Skin of body (tissue), 2 donors: ENCODE measurements around the gene TERF2IP. TPM values are rescaled to one million over a fixed set of nuclear protein-coding genes. Genes with fewer than 3 reads are reported as not detected.

Source experiments
- DNase-seq: peaks from one replicate; lab custom pipeline; 2025; lab: John Stamatoyannopoulos, UW
- total RNA-seq: library from RNA; depleted of rRNA; stranded (reverse); fragments of >200 nt; gene quantifications from one replicate; pipeline ENCODE4 v1.2.3, GENCODE V29; 2014

TERF2IP gene, protein sequence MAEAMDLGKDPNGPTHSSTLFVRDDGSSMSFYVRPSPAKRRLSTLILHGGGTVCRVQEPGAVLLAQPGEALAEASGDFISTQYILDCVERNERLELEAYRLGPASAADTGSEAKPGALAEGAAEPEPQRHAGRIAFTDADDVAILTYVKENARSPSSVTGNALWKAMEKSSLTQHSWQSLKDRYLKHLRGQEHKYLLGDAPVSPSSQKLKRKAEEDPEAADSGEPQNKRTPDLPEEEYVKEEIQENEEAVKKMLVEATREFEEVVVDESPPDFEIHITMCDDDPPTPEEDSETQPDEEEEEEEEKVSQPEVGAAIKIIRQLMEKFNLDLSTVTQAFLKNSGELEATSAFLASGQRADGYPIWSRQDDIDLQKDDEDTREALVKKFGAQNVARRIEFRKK
- 50.1 TPM for total RNA-seq

DNA sequence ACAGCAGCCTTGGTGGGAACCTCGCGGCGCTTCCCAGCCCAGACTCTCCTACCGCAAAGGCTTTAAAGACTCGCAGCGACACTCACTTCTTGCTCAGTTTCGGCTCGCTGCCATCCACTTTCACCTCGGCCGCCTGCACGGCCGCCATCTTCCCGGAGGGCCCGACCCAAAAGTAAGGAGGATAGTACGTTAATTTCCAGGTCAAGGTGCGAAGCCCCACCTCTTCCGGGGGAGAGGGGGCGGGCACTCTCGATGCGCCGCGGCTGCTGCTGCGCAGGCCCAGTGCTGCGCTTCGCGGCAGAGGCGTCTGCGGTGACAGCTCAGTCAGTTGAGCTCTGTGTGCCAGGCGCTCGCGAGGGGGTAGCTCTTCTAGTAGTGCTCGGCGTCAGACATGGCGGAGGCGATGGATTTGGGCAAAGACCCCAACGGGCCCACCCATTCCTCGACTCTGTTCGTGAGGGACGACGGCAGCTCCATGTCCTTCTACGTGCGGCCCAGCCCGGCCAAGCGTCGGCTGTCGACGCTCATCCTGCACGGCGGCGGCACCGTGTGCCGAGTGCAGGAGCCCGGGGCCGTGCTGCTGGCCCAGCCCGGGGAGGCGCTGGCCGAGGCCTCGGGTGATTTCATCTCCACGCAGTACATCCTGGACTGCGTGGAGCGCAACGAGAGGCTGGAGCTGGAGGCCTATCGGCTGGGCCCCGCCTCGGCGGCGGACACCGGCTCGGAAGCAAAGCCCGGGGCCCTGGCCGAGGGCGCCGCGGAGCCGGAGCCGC is at the start of gene TERF2IP, which contains the start of gene KARS1:
TSS of gene TERF2IP (plus strand) at position 282 of the 773 bp plus-strand sequence. CDS start at position 392, 110 bp downstream.
TSS of gene KARS1 (minus strand) at position 174 of the 773 bp plus-strand sequence. CDS start at position 148, 26 bp downstream.
- peak; percentile 97 for DNase-seq

DNA sequence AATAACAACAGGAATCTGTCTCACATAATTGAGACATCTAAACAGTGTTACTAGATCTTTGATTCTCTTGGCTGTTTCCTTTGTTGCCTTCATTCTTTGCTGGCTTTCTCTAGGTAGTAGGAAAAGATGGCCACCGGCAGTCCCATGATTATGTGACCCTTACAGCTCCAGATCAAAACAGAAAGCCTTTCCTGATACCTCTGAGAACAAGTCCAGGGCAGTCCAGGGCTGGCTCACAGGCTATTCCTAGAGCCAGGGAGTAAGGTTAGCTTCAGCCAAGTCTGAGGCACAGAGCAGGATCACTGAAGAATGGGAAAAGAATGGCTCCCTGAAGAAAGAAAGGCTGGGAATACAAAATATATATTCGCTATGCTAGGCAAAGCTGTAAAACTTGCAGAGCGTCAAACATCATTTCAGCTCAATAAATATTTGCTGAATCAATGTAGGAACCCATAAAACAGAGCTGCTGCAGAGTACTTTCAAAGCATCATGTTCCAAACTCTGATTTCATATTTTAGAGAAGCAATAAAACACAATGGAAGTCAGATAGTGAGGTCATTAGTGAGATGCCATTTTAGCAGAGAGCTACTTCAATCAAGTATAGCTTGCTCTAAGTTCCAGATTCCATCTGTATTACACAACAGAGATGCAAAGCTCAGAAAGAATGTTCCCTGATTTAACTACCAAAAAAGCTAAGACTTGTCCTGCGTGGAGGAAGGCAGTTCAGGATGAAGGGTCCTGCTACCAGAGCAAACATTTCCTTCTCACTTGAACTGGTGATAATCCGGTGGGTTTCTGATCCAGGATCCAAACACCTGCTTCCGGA is 47.9 kb upstream of the TERF2IP start:
- DNase-seq, result no peak

DNA sequence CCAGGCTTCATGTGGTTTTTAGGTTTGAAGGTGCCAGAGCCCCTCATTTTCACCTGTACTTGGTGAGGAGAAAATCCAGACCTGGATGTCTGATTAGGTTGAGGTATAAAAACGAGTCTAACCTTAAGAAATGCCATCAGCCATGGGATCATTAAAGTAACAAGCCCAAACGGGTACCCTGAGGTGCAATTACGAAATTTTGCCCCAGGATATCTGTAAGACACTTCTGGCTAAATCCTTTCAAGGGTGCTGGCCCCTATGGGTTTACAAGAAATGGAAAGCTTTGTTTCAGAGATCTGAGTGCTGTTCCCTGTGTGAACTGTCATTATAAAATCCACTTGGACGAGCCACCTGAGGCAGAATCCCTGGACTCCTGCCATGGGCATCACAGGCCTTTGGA is 44.3 kb upstream of the TERF2IP start:
- DNase-seq, result no peak

DNA sequence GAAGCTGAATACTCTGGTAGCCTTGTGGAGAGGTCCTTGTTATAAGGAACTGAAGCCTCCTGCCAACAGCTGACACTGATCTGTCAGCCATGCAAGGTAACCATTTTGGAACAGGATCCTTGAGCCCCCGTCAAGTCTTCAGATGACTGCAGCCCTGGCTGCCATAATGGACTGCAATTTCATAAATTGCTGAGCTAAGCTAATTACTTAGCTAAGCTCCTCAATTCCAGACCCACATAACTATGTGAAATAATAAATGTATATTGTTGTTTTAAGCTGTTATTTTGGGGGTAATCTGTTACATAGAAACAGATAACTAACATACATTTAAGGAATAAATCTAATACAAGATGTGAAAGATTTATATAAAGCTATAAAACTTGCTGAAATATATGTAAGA is 41.1 kb upstream of the TERF2IP start:
- DNase-seq, result no peak

DNA sequence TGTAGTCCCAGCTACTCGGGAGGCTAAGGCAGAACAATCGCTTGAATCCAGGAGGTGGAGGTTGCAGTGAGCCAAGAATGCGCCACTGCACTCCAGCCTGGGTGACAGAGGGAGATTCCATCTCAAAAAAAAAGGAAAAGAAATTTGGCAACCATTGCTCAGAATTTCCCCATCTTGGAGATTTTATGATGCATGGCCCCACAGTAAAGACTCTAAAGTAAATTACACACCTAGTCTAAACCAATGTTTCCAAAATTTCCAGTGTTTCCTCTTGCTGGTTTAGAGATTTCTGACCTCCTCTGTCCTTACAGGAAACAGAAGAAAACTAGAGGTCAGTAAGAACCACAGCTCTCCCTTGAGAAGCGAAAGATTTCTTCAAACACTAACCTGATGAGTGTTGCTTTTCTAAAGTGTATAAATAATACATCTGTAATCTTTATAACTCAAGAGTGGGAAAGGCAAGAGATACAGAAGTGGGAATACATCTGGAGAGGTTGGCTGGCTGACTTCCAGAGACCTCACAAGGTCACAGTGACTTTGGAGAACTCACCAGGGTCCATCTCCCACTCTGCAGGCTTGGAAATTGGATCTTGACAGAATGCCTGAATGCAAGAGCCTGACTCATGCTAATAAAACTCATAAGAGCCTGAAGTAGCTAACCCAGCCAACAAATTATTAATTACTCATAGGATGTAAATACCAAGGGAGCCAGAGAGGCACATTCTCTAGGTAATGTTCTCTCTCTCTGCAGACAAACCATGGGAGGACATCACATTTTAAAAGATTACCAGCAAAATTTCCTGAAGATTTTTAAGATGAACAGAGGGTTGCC is 33.3 kb upstream of the TERF2IP start:
- no peak for DNase-seq

DNA sequence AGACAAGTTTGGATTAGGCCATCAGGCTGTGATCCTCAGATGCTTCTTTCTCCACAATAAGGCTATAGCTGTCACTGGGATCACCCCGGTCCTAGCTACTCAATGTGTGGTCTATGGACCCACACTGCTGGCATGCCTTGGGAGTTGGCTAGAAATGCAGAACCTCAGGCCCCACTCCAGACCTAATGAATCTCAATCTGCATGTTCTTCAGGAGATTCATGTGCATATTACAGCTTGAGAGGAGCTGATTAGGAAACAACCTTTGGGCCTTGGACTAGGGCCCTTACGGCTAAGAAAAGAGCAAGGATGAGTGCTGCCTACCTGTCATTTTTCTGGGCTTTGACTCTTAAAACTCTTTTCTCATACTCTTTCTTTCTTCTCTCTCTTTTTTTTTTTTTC is 32.0 kb upstream of the TERF2IP start:
- no peak for DNase-seq

DNA sequence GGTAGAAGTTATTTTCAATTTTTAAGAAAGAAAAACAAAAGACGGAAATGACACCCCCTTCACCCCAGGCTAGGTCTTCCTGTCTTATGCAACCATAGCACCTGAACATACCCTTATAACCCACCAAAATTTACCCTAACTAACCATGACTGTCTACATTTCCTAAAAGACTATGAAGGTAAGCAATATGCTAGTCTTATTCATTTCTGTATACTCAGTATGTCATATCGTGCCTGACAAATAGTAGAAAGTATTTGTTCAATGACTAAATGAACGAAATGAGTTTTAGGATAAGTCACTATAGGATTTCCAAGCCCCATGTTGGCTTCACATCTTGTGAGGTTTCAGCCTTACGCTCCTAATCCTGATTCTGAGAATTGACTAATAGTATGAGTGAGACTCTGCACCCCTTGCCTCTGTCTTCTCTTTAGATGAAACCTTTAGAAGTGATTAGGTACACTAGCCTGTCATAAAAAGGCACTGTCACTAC is 31.0 kb upstream of the TERF2IP start:
- DNase-seq, result no peak

DNA sequence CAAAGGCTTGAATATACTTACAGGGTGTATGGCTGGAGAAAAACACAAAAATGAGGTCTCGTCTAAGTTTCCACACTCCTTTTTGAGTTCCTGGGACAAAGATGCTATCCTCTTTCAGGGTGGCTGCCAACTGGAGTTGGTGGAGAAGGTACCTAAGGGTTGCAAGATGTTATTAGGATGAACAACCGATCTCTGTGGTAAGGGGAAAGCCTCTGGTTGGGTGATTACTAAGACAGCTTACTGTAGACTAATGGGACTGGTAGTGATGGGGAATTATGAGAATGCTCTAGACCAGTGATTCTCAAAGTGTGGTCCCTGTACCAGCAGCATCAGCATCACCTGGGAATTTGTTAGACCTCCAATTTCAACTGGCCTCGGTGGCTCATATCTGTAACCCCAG is 30.5 kb upstream of the TERF2IP start:
- DNase-seq, result no peak

DNA sequence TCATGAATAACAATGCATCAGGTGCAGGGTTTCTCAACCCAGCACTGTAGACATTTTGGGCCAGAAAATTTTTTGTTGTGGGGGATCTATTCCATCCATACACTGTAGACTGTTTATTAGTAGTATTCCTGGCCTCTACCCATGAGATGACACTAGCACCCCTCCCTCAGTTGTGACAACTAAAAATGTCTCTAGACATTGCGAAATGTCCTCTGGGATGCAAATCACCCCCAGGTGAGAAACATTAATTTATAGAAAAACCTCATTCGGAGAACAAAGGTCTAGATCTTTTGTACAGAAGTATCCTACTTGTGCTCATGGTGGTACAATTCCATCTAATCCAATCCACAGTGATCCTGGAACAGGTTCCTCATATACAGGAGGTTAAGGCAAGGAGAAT is 28.8 kb upstream of the TERF2IP start:
- DNase-seq, result no peak

DNA sequence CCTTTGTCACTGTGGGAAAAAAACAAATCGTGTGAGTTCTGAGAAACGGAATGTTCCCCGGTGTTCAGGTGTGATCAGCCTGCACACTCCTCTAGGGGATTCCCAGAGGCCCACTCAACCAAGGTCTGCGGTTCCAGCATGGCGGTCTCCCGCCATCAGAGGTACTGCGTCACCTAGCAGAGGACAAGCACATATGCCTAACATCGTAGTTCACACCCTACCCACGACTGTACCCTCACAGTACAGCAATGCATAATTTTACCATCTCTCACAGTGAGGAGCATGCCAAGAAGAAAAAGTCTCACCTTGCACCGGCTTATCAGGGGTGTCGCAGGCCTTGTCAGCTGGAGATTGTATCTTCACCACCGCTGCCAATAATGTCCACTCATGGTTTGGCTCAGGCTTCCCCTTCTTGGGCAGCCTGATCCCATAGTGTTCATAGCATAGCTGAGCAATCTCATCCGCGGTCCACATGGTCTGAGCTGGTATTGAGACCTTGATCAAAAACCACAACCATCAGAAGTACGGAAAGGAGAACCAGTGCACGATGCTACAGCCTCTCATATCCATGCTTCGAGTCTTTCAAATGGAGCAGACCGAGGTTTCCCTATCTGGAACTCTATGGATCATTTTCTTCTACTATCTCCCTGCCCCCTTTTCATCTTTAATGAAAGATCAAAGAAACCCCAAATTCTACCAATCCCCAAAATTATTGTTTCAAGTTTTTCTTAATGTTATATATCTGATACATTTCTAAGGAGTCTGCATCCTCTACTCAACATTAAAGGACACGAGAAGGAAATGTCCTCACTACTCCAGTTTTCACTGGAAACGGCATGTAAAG is 27.0 kb upstream of the TERF2IP start:
- no peak for DNase-seq

DNA sequence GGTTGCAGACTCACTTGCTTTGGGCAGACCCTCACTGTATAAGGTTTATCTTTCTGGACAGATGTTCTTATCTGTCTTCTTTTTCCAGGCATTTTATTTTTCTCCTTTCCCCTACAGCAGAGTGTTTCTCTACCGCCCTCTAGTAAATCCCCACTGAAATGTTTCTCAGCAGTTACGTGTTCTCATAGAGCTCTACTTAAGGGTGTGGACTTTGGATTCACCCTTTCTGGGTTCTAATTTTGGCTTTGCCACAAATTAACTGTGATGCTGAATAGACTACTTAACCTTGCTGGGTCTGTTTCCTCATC is 26.4 kb upstream of the TERF2IP start:
- DNase-seq, result no peak

DNA sequence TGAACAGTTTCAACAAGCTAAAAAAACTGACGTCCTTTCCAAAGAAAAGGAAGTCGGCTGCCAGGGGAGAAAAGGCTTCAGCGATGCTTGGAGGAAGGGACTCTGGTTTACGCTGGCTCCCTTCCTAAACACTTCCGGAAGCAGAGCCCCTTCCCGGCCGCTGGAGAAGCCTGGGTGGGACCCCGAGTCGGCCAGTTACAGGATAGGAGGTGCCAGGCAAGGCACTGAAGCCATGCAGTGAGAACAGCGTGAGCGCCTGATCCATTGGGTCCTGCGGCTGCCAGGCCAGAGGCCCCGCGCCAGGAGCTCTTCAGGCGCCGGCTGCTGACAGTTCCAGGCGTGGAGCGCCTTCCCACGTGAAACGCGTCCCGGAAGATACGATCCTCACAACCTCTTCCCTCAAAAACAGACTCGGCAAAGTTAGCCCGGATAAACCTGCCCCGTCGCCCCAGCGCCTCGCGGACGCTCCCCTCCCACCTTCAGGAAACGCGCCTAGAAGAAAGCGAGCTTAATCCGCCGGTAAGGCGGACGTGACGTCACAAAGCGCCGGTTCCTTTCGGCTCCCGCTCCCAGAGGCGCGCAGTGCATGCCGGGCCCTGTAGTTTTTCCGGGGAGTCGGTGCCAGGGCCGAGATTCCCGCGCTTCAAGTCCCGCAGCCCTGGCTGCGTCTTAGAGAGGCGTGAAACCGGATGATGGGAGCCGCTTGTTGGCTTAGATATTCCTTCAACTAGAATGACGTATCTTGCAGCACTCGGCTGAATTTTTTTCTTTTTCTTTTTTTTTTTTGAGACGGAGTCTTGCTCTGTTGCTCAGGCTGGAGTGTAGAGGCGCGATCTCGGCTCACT is 24.6 kb upstream of the TERF2IP start, which contains the start of gene ADAT1:
TSS of gene ADAT1 (minus strand) at position 521 of the 845 bp plus-strand sequence. CDS start 2,482 bp downstream, outside the sequence.
- peak; percentile 98 for DNase-seq

DNA sequence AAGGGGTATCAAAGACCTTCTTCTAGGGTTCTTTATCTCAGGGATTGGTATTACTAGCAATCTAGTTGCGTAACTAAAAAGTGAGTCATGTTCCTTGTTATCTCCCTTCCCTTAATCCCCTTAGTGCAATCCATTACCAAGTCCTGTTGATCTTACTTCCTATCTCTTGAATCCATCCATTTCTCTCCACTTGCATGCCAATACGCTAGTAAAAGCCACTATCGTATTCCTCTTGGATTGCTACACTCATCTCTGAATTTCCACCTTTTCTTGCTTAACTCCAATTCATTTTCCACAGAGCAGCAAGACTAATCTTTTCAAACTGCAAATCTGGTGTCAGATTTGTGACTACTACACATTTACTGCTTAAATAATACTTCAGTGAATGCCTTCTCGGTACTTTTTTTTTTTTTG is 22.6 kb upstream of the TERF2IP start:
- no peak for DNase-seq

DNA sequence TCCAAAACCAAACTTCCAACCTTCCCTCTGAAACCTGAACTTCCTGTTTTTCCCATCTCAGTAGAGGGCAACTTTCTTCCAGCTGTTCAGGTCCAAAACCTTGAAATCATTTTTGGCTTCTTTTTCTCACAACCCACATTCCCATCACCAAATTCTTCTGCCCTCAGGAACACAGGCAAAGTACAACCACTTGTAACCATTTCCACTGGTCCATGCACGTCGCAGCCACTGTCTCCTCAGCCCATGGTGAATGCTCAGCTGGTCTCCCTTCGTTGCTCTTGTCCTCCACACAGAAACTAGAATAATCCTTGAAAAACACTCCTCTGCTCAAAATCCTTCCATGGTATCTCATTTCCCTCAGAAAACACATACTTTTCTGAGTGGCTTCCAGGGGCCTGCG is 20.8 kb upstream of the TERF2IP start:
- DNase-seq, result no peak

DNA sequence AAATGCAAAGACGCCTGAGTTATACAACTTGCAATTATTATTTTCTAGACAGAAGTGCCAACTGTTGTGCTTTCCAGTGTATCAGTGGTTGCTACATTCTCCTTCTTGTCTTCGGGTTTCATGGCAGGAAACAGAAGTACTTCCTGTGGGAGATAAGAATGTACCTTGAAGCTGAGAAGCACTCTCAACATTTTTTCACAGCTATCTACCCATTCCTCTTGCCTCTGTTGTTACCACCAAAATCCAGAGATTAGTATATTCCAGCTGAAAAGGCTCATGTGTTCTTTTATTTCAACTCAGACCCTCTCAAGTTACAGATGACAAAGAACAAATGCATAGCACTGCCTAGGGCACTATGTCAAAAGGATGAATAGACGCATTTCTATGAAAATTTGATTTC is 19.7 kb upstream of the TERF2IP start:
- no peak for DNase-seq

DNA sequence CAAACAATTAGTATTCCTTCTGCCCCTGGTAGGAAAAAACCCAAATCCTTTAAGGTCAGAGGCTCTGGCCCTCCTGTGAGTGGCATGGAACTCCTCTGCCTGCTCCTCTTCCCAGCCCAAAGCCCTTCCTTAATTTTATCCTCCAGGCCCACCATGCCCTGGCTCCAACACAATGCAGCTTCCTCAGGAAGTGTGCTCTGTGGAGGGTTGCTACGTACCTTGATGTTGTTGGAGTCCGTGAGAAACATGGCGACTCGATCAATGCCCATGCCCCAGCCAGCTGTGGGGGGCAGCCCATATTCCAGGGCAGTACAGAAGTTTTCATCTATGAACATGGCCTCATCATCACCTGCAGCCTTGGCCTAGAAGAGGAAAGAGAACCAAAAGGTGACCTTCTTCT is 19.2 kb upstream of the TERF2IP start:
- DNase-seq, result no peak

DNA sequence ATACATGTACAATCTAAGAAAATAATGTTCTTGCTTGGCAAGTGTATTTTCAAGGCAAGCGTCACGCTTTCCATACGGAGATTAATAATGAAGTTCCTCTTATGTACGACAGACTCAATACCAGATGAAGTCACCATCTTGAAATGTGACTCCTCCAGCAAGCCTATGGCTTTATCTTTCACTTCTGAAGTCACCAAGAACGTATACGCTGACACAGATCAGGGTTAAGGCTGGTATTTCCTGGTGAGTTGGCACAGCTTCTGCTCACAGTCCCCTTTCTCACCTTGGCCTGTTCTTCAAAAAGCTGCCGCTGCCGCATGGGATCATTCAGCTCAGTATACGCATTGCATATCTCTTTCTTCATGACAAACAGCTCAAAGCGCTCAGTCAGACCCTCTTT is 18.4 kb upstream of the TERF2IP start:
- no peak for DNase-seq

DNA sequence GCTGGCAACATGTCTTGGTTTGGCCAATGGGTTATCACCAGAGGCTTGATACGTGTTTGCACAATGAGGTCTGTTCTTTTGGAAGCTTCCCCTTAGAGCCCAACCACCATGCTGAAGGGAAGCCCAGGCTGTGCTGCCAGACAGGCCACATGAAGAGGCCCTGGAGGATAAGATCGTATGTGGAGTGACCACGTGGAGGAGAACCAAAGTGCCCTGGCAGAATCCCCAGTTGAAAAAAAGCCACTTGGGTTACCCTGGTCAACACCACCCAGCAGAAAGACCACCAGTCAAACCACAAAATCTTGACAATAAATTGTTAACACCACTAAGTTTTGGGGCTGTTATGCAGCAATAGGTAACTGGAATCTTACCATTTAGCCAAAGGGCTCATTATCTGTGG is 17.5 kb upstream of the TERF2IP start:
- no peak for DNase-seq

DNA sequence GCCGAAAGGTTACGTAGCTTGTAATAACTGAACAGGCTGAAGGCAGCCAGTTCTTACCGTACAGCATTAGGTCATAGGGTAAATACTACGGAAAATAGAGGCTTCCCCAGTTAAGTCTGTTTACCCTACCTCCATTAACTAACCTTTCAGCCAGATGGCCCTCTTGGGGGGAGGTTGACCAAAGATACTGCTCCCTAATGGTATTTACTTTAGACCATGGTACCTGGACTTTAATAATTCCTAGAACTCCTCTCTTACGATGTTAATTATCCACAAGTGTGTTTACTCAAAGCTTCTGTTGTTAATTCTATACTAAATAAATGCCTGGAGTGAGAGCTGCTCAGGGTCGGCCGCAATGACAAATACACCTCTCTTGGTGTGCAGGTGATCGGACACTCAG is 14.7 kb upstream of the TERF2IP start:
- DNase-seq, result no peak
